A673 (cell line): Measurements from ENCODE around the gene UQCRQ.

Source experiments
- CTCF ChIP-seq: fragments of 300-800, 200-600 bp; sonication (generic); conservative IDR thresholded peaks from 2 replicates; pipeline ENCODE4 v1.5.1; 2017; ENCODE audit warnings: low read depth, mild to moderate bottlenecking, antibody characterized with exemption, low read length, moderate library complexity, mixed read lengths
- EZH2 ChIP-seq: fragments of 200-600 bp; sonication (generic); IDR thresholded peaks from 2 replicates; pipeline ENCODE4 v1.6.1; 2017; ENCODE audit warnings: borderline replicate concordance, low read depth, mild to moderate bottlenecking, mixed read lengths, antibody characterized with exemption, low read length; ENCODE audit not compliant: poor library complexity, severe bottlenecking

DNA sequence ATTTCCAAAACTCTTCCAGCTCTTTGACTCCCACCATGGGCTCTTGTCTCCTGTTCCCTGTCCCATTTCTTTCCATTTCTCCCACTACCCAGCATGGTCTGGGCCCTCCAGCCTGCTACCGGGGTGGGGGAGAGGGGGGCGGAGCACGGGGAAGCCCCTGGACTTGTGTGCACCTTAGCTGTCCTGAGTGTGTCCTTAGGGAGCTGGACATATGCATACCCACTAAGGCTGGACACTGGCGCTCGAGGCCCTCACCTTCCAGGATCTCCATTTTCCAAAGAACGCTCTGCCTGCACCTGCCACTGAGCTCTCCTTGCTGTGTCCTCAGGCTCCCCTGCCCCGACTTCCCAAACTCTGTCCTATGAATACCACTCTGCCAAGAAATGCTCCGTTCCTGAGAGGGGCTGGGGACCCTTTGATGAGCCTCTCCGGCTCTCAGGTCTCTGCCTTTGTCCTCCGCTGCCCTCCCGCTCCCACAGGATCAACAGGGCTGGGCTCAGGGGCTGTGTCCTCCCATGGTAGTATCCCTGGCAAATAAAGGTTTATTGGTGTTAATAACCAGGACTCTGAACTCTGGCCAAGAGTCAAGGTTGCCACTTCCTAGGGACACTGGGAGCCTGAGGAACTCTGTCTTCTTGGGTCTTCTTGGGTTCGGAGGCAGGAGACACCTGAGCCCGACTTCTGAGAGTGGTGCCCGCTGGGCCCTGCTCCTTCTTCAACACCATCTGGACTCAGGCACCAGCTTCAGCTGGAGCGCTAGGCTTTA is 35.2 kb upstream of the UQCRQ start:
- no peak for TF ChIP-seq EZH2
- no peak for TF ChIP-seq CTCF
